DMS53 treated with DMSO at 0.1 percent for 48 hours (cell line): ENCODE results near the gene GAREM1.

ENCODE experiments used
- DNase-seq: peaks from one replicate; lab custom pipeline; 2025; ENCODE audit not compliant: unreplicated experiment; lab: John Stamatoyannopoulos, UW

Gene GAREM1

GRCh38 chr18:32459361-32460101 is 11.2 kb downstream of the GAREM1 start:
- DNase-seq: no peak

GRCh38 chr18:32455361-32455760 is 15.3 kb downstream of the GAREM1 start:
- DNase-seq: no peak

- DNase-seq: no peak
Observed at GRCh38 chr18:32454593-32454992, 16.1 kb downstream of the GAREM1 start.

DNA sequence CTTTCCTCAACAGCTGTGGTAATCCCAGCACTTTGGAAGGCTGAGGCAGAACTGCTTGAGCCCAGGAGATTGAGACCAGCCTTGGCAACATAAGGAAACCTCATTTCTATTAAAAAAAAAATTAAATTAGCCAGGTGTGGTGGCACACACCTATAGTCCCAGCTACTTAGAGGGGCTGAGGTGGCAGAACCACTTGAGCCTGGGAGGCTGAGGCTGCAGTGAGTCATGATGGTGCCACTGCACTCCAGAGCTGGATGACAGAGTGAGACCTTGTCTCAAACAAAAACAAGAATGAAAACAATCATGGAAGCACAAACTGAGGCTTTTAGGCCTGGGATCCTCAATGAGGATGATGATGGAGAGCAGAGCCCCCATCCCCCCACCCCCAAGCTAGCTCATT is 19.8 kb downstream of the GAREM1 start:
- DNase-seq: peak; percentile 44

DNA sequence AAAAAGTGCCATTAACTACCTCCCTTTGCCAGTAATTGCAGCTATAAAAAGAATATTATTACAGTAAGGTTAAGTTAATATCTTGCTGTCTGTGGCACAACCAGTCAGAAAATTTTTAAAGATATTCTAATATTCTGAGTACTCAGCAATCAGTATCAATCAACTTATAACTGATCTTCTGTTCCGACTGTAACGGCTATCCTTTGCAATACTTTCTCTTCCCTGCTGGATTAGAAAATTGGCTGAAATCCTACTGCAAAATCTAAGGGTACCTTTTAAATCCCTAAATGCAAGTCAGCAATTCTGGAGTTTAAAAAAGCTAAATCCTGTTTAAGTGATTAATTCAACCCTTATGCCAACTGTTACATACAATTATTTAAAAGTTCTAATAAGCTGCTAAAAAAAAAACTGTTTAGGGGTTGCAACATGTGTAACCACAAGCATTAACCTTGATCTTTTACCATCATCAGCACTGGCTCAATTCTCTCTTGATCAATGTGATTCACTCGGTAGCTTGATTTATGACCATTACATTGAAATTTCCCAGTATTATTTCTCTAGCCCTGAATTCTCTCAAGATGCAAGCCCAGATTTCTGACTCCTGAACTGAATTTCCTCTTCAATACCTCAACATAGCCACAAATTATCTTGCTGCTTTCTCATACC is 20.5 kb downstream of the GAREM1 start:
- no peak for DNase-seq

GRCh38 chr18:32446780-32447179 is 23.9 kb downstream of the GAREM1 start:
- DNase-seq: no peak

- no peak for DNase-seq
Observed at GRCh38 chr18:32445846-32446245, 24.8 kb downstream of the GAREM1 start.

DNA sequence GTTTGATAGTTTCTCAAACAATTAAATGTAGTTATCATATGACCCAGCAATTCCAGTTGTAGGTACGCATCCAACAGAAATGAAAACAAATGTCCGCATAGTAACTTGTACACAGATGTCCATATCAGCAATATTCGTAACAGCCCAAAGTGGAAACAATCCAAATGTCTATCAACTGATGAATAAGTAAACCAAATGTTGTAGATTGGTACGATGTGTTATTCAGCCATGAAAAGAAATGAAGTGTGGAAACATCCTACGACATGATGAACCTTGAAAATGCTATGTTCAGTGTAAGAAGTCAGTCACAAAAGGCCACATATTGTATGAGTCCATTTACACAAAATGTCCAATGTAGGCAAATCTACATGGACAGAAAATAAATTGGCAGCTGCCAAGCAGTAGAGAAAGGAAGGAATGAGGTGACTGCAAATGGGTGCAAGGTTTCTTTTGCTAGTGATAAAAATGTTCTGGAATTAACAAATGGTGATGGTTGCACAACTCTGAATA is 26.9 kb downstream of the GAREM1 start:
- no peak for DNase-seq

GRCh38 chr18:32443033-32443705 is 27.5 kb downstream of the GAREM1 start:
- no peak for DNase-seq

DNA sequence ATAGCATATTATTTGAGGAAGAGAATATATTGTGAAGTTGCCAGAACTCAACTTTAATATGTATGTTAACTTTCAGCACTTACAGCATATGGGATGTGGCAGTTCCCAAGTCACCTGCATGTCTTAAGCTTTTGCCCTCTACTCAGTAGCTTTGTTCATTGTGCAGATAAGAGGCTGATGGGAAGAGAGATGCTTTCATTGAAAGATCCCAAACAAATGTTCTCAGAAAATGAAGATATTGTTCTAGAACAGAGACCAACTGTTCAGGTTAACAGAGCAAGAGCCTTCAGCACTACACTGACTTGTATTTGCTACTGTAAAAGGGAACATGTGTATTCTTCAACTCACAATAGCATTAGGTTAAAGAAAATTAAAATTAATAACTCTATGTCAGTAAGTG is 28.1 kb downstream of the GAREM1 start:
- DNase-seq: no peak

- DNase-seq: no peak
Observed at GRCh38 chr18:32441533-32441932, 29.1 kb downstream of the GAREM1 start.

DNA sequence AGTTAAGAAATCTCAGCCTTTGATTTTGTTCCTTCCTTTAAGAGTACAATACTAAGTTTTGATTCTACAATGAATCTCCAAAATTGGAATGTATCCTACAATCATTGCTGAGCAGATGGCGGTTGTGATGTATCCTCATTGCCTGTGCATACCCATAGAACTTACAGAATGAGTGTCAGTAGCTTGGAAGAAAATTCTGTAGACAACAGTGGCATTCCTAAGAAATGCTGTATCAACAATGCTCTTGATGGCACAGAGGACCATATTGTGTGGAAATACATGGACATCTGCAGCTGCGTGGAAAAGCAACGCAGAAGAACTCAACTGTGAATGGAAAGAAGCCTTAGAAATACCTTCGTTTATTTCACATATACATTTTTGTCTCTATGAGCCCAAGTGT is 30.2 kb downstream of the GAREM1 start:
- DNase-seq: no peak

GRCh38 chr18:32439802-32440201 is 30.9 kb downstream of the GAREM1 start:
- DNase-seq: peak; percentile 9

- no peak for DNase-seq
Observed at GRCh38 chr18:32439241-32439640, 31.4 kb downstream of the GAREM1 start.

- DNase-seq: no peak
Observed at GRCh38 chr18:32438173-32438572, 32.5 kb downstream of the GAREM1 start.

GRCh38 chr18:32437100-32437834 is 33.4 kb downstream of the GAREM1 start:
- no peak for DNase-seq

GRCh38 chr18:32435631-32436500 is 34.8 kb downstream of the GAREM1 start:
- DNase-seq: no peak

DNA sequence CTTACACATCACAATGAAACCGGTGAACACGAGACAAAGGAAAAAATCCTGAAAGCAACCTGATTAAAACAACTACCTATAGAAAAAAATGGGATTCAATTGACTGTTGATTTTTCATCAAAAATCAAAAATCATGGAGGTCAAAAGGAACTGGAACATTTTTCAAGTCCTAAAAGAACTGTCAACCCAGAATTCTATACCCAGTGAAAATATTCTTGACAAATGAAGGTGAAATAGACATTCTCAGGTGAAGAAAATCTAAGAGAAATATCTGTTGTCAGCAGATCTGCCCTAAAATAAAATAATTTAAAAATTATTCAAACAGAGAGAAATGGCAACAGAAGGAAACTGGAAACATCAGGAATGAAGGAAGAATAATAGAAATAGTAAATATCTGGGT is 38.9 kb downstream of the GAREM1 start:
- no peak for DNase-seq

GRCh38 chr18:32429402-32429801 is 41.3 kb downstream of the GAREM1 start:
- DNase-seq: no peak
